LNCaP clone FGC (cell line): ENCODE measurements around the gene RGS9.
A peak's percentile ranks its signal among the peaks of the same experiment; 100 is the strongest.
"Not testable (repeated sequence)": the region's sequence is repeated elsewhere in the genome, so short reads cannot be mapped to it uniquely, and the experiment has no call there.

ENCODE experiments used
- DNase-seq: peaks from one replicate; pipeline ENCODE4 v3.0.0-alpha.2; 2011; ENCODE audit warnings: low read depth
- H3K4me3 ChIP-seq: 2 replicates; pipeline ENCODE4 v1.5.1; 2011; ENCODE audit warnings: mild to moderate bottlenecking, low read depth, low read length, control low read depth
- CTCF ChIP-seq: IDR thresholded peaks from 2 replicates; pipeline ENCODE4 v1.5.1; 2012; ENCODE audit warnings: mild to moderate bottlenecking; ENCODE audit not compliant: control insufficient read depth, insufficient read depth; ENCODE audit errors: extremely low read depth

RGS9 gene

GRCh38 chr17:65137021-65137939 is at the start of gene RGS9:
Gene RGS9, plus strand, starts transcription at chr17:65137370. Its CDS starts 171 bp downstream, at chr17:65137541.
- peak; percentile 82 for TF ChIP-seq CTCF
- DNase-seq = peak; percentile 15
- H3K4me3 ChIP-seq = peak within 1 kb of the TSS; percentile 29

- no peak for DNase-seq
- TF ChIP-seq CTCF = no peak
- no peak overlapping the region for H3K4me3 ChIP-seq
Observed at GRCh38 chr17:65088621-65089360, 48.4 kb upstream of the RGS9 start.

GRCh38 chr17:65092262-65092661 is 44.9 kb upstream of the RGS9 start:
- no peak overlapping the region for H3K4me3 ChIP-seq
- no peak for TF ChIP-seq CTCF
- no peak for DNase-seq

GRCh38 chr17:65092721-65093356 is 44.3 kb upstream of the RGS9 start:
- DNase-seq, H3K4me3 ChIP-seq: not testable (repeated sequence)

- DNase-seq = no peak
- no peak overlapping the region for H3K4me3 ChIP-seq
- no peak for TF ChIP-seq CTCF
Observed at GRCh38 chr17:65093930-65094329, 43.2 kb upstream of the RGS9 start.

- no peak overlapping the region for H3K4me3 ChIP-seq
- no peak for TF ChIP-seq CTCF
- DNase-seq = no peak
Observed at GRCh38 chr17:65095465-65095864, 41.7 kb upstream of the RGS9 start.

GRCh38 chr17:65096382-65096781 is 40.8 kb upstream of the RGS9 start:
- not testable (repeated sequence) for DNase-seq, H3K4me3 ChIP-seq

GRCh38 chr17:65097110-65097509 is 40.1 kb upstream of the RGS9 start:
- TF ChIP-seq CTCF = no peak

More at GRCh38 chr17:65097110-65097509, 40.1 kb upstream of the RGS9 start:
- H3K4me3 ChIP-seq = no peak overlapping the region
- DNase-seq = no peak
